Thyroid gland (tissue), 4 donors: ENCODE results near the gene ICOS. TPM values are rescaled to one million over a fixed set of nuclear protein-coding genes. Genes with fewer than 3 reads are reported as not detected.

Experiments
- DNase-seq, 2 donors: peaks; one replicate each; pipeline ENCODE4 v3.0.0-alpha.2; 2019
- H3K27ac ChIP-seq, 3 donors: fragments of 200-600 bp; sonication (generic); 1 replicate in 2 of 3; 2 replicates in 1 of 3; pipeline ENCODE4 v1.5.1; 2016 to 2019; ENCODE audit warnings: mild to moderate bottlenecking in 1 of 3, moderate library complexity in 1 of 3
- H3K27me3 ChIP-seq: fragments of 200-600 bp; sonication (generic); one replicate; pipeline ENCODE4 v1.5.1; 2019
- H3K36me3 ChIP-seq, 2 donors: fragments of 200-600 bp; sonication (generic); one replicate each; pipeline ENCODE4 v1.5.1; 2016 to 2019
- H3K4me1 ChIP-seq, 2 donors: fragments of 200-600 bp; sonication (generic); one replicate each; pipeline ENCODE4 v1.5.1; 2017 to 2019
- H3K4me3 ChIP-seq, 3 donors: fragments of 200-600 bp; sonication (generic); replicated peaks in 1 of 3; 1 replicate in 2 of 3; 2 replicates in 1 of 3; pipeline ENCODE4 v1.5.1; 2016; ENCODE audit warnings: mild to moderate bottlenecking in 1 of 3
- H3K9me3 ChIP-seq: fragments of 200-600 bp; sonication (generic); one replicate; pipeline ENCODE4 v1.5.1; 2017
- CTCF ChIP-seq, 6 experiments: fragments of 200-600 bp in 3 of 6; fragments of 450-650 bp in 3 of 6; sonication (generic) in 3 of 6; IDR thresholded peaks; one replicate each; pipeline ENCODE4 v1.5.1; 2016 to 2019; ENCODE audit warnings: antibody characterized with exemption in 6 of 6, mild to moderate bottlenecking in 2 of 6, inconsistent platforms in 1 of 6, moderate library complexity in 1 of 6
- POLR2A ChIP-seq, 2 donors: fragments of 450-650 bp; IDR thresholded peaks; one replicate each; pipeline ENCODE4 v1.6.1; 2017; ENCODE audit warnings: antibody characterized with exemption in 2 of 2, mild to moderate bottlenecking in 2 of 2, moderate library complexity in 1 of 2
- WGBS, 2 donors: methylation state at CpG; one replicate each; pipeline ENCODE4 v1.1.5; 2017; 5-methylcytosine and 5-hydroxymethylcytosine counted together
- intact Hi-C: fragments of 100-400 bp; cut with DNase I; formaldehyde crosslinking; loops from one replicate; pipeline ENCODE4 v1.15.1; 2023
- total RNA-seq, 4 donors: library from RNA; depleted of rRNA; stranded (reverse); fragments of >200 nt; gene quantifications; one replicate each; pipeline ENCODE4 v1.2.3, GENCODE V29; 2016

The ICOS gene
- total RNA-seq, 4 donors from 2014 or later = 0.59 to 1.2 (median 1.0) TPM; not detected in 1

- Histone ChIP-seq H3K4me3 (no peak overlapping the region), H3K27ac (no peak overlapping the region), H3K36me3 (no peaks in the 10 kb centered on the region), H3K27me3 (no peaks in the 10 kb centered on the region), H3K9me3 (no peaks in the 10 kb centered on the region), H3K4me1 (no peaks in the 10 kb centered on the region)
- no peak for DNase-seq
- intact Hi-C loops = no loop called here
- WGBS, 2 donors = 89 to 92% methylated on average over 6 of the region's 6 CpGs
- TF ChIP-seq POLR2A (IDR thresholded peaks at IDR 0.05) = no peak
Observed at GRCh38 chr2:203908066-203908796, 28.3 kb upstream of the ICOS start.

GRCh38 chr2:203908797-203909185 is 27.8 kb upstream of the ICOS start:
- Histone ChIP-seq H3K4me3 (no peak overlapping the region), H3K36me3 (no peaks in the 10 kb centered on the region), H3K27ac (no peak overlapping the region), H3K9me3 (no peaks in the 10 kb centered on the region), H3K4me1 (no peaks in the 10 kb centered on the region), H3K27me3 (no peaks in the 10 kb centered on the region)
- WGBS, 2 donors = 59 to 64% methylated on average over 3 of the region's 3 CpGs
- no peak for TF ChIP-seq POLR2A (IDR thresholded peaks at IDR 0.05)
- no peak for TF ChIP-seq CTCF (IDR thresholded peaks at IDR 0.05)
- intact Hi-C loops = no loop called here
- no peak for DNase-seq

GRCh38 chr2:203909261-203909967 is 27.1 kb upstream of the ICOS start:
- intact Hi-C loops = no loop called here
- H3K36me3 ChIP-seq = no peaks in the 10 kb centered on the region
- no peak for DNase-seq
- TF ChIP-seq CTCF (IDR thresholded peaks at IDR 0.05) (peak in 5 of 6 experiments; percentile 32 to 49 (median 43)), POLR2A (IDR thresholded peaks at IDR 0.05) (no peak)
- no peaks in the 10 kb centered on the region for H3K9me3 ChIP-seq
- no peaks in the 10 kb centered on the region for H3K27me3 ChIP-seq
- no peak overlapping the region for H3K4me3 ChIP-seq
- WGBS, 2 donors = 36 to 45% methylated on average over 8 of the region's 8 CpGs
- no peaks in the 10 kb centered on the region for H3K4me1 ChIP-seq
- no peak overlapping the region for H3K27ac ChIP-seq

GRCh38 chr2:203909974-203910373 is 26.6 kb upstream of the ICOS start:
- intact Hi-C loops = no loop called here

GRCh38 chr2:203913947-203914346 is 22.6 kb upstream of the ICOS start:
- TF ChIP-seq CTCF (IDR thresholded peaks at IDR 0.05) (no peak), POLR2A (IDR thresholded peaks at IDR 0.05) (no peak)
- intact Hi-C loops = no loop called here
- no peaks in the 10 kb centered on the region for H3K36me3 ChIP-seq
- H3K4me1 ChIP-seq = no peaks in the 10 kb centered on the region
- H3K27ac ChIP-seq = no peak overlapping the region
- no peaks in the 10 kb centered on the region for H3K9me3 ChIP-seq
- H3K27me3 ChIP-seq = no peaks in the 10 kb centered on the region
- H3K4me3 ChIP-seq = no peak overlapping the region
- WGBS, 2 donors = 84 to 87% methylated on average over 8 of the region's 8 CpGs
- no peak for DNase-seq

More at GRCh38 chr2:203909974-203910373, 26.6 kb upstream of the ICOS start:
- no peak for TF ChIP-seq POLR2A (IDR thresholded peaks at IDR 0.05)
- no peak for TF ChIP-seq CTCF (IDR thresholded peaks at IDR 0.05)
- no peak overlapping the region for H3K27ac ChIP-seq
- no peak overlapping the region for H3K4me3 ChIP-seq
- H3K36me3 ChIP-seq = no peaks in the 10 kb centered on the region
- 55 to 65% methylated on average over 5 of the region's 5 CpGs for WGBS, 2 donors
- H3K4me1 ChIP-seq = no peaks in the 10 kb centered on the region
- H3K27me3 ChIP-seq = no peaks in the 10 kb centered on the region
- no peaks in the 10 kb centered on the region for H3K9me3 ChIP-seq
- no peak for DNase-seq
